ENCODE results near the gene KCNJ14. TPM values are rescaled to one million over a fixed set of nuclear protein-coding genes. Genes with fewer than 3 reads are reported as not detected.

KCNJ14 gene
- total RNA-seq, 1 experiment from 2014 or later: 3.6 TPM

DNA sequence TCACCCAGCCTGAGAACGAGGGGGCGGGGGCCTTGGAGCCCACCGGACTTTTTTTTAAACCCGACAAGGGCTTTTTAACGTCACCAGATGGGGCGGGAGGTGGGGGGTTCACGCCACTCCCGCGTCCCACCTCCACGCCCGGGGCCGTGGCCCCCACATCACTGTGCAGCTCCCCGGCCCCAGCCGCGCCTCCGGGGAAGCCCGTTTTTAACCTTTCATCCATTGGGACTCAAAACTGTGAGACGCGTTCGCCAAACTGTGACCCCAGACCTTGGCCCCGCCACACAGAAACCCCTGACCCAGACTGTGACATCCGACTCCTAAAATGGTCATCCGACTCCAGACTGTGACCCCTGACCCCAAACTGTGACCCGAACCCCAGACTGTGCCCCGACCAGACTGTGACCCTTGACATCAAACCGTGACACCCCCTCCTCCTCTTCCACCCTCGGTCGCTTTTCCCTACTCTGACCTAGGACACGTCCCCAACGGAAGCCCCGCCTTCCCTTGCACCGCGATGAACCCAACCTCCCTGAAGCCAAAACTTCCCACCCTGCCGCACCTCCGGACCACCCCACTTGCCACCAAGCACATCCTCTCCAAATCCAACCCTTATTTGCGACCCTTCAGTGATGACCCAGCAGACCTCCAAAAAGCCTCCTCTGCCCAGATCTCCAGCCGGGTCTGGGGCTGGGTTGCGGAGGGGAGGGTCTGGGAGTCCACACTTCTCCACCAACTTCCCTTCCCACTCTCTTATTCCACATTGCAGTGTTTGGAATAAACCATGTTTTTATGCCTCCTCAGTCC lies 11.0 kb upstream of the KCNJ14 start:
- no peak overlapping the region for H3K4me3 ChIP-seq (ENCODE audit: low read depth, low read length)
- CTCF ChIA-PET: interaction anchor here (0.7 to 1.9 kb wide), 3 partner anchors 140 to 1560 kb away, joined by 4 to 10 read pairs (median 8); no protein-coding TSS in a partner anchor
- Mint-ChIP-seq H3K27me3 (ENCODE audit: insufficient read depth, unreplicated experiment) (no peaks in the 10 kb centered on the region), H3K4me3 (ENCODE audit: unreplicated experiment) (peak overlapping the region; percentile 97), H3K27ac (ENCODE audit: unreplicated experiment) (peak overlapping the region; percentile 99), H3K4me1 (ENCODE audit: low read depth, unreplicated experiment) (peaks cover 21% of the 10 kb centered on the region), H3K36me3 (ENCODE audit: insufficient read depth, unreplicated experiment) (peaks cover 40% of the 10 kb centered on the region), H3K9me3 (ENCODE audit: unreplicated experiment) (no peaks in the 10 kb centered on the region)
- H3K36me3 ChIP-seq (ENCODE audit: control insufficient read depth, insufficient read depth, low read length): no peaks in the 10 kb centered on the region; the same call in 1 of the 2 replicates
- DNase-seq: no peak
- no peaks in the 10 kb centered on the region for H3K27me3 ChIP-seq (replicated peaks; ENCODE audit: control insufficient read depth, insufficient read depth, low read length)
- TF ChIP-seq, protein P1, sequence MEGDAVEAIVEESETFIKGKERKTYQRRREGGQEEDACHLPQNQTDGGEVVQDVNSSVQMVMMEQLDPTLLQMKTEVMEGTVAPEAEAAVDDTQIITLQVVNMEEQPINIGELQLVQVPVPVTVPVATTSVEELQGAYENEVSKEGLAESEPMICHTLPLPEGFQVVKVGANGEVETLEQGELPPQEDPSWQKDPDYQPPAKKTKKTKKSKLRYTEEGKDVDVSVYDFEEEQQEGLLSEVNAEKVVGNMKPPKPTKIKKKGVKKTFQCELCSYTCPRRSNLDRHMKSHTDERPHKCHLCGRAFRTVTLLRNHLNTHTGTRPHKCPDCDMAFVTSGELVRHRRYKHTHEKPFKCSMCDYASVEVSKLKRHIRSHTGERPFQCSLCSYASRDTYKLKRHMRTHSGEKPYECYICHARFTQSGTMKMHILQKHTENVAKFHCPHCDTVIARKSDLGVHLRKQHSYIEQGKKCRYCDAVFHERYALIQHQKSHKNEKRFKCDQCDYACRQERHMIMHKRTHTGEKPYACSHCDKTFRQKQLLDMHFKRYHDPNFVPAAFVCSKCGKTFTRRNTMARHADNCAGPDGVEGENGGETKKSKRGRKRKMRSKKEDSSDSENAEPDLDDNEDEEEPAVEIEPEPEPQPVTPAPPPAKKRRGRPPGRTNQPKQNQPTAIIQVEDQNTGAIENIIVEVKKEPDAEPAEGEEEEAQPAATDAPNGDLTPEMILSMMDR (IDR thresholded peaks at IDR 0.05; ENCODE audit: insufficient read depth in 1 of 2, low read depth in 1 of 2, low read length in 1 of 2, severe bottlenecking in 1 of 2, unreplicated experiment in 1 of 2): no peak
- no peaks in the 10 kb centered on the region for H3K9me3 ChIP-seq
- H3K4me1 ChIP-seq: peaks cover 10% of the 10 kb centered on the region
- BruUV-seq (replicated peaks): no TSS peak
- POLR2A ChIA-PET: no interaction called here
- intact Hi-C loops (cut with micrococcal nuclease; ENCODE audit: unreplicated experiment): loop anchor here (2.0 kb wide), 4 partner anchors 44 to 124 kb away; a partner anchor contains a TSS

GRCh38 chr19:48444936-48445200 lies 10.5 kb upstream of the KCNJ14 start:
- peak overlapping the region; percentile 99 for H3K27ac Mint-ChIP-seq (ENCODE audit: unreplicated experiment)
- H3K9me3 Mint-ChIP-seq (ENCODE audit: unreplicated experiment): no peaks in the 10 kb centered on the region
- H3K4me1 Mint-ChIP-seq (ENCODE audit: low read depth, unreplicated experiment): peaks cover 21% of the 10 kb centered on the region
- TF ChIP-seq, protein P1 (IDR thresholded peaks at IDR 0.05; ENCODE audit: insufficient read depth in 1 of 2, low read depth in 1 of 2, low read length in 1 of 2, severe bottlenecking in 1 of 2, unreplicated experiment in 1 of 2): no peak
- no TSS peak for BruUV-seq (replicated peaks)
- H3K27me3 Mint-ChIP-seq (ENCODE audit: insufficient read depth, unreplicated experiment): no peaks in the 10 kb centered on the region
- Histone ChIP-seq H3K4me1 (peaks cover 10% of the 10 kb centered on the region), H3K27me3 (replicated peaks; ENCODE audit: control insufficient read depth, insufficient read depth, low read length) (no peaks in the 10 kb centered on the region), H3K4me3 (ENCODE audit: low read depth, low read length) (peak overlapping the region; percentile 68), H3K9me3 (no peaks in the 10 kb centered on the region), H3K36me3 (ENCODE audit: control insufficient read depth, insufficient read depth, low read length) (no peaks in the 10 kb centered on the region; the same call in 1 of the 2 replicates)
- ChIA-PET CTCF (interaction anchor here (1.0 to 2.6 kb wide), 6 partner anchors 54 to 139 kb away, joined by 3 to 22 read pairs (median 7); partner anchors contain the start of genes KDELR1, SYNGR4 and TMEM143), POLR2A (no interaction called here)
- peak overlapping the region; percentile 97 for H3K4me3 Mint-ChIP-seq (ENCODE audit: unreplicated experiment)
- peaks cover 45% of the 10 kb centered on the region for H3K36me3 Mint-ChIP-seq (ENCODE audit: insufficient read depth, unreplicated experiment)
- intact Hi-C loops (cut with micrococcal nuclease; ENCODE audit: unreplicated experiment): loop anchor here (1.0 to 2.0 kb wide), 5 partner anchors 44 to 139 kb away; a partner anchor contains a TSS
- no peak for DNase-seq

DNA sequence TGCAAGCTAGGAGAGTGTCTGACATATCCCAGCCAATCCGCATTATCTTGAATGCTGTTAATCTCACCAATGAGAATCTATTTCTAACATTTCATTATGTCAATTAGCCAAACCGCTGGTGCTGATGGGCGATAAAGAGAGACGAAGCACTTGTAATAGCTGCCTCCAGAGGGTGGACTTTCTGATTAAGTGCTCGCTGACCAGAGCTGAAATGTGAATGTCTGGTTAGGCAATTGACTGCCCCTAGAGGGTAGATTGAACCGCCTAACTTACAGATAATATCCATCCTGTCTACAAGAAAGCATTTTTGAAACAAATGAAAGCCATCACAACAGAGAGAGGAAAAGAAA lies 10.1 kb upstream of the KCNJ14 start:
- peaks cover 10% of the 10 kb centered on the region for H3K4me1 ChIP-seq
- Mint-ChIP-seq H3K4me1 (ENCODE audit: low read depth, unreplicated experiment) (peaks cover 21% of the 10 kb centered on the region), H3K9me3 (ENCODE audit: unreplicated experiment) (no peaks in the 10 kb centered on the region), H3K4me3 (ENCODE audit: unreplicated experiment) (peak overlapping the region; percentile 97), H3K36me3 (ENCODE audit: insufficient read depth, unreplicated experiment) (peaks cover 45% of the 10 kb centered on the region), H3K27me3 (ENCODE audit: insufficient read depth, unreplicated experiment) (no peaks in the 10 kb centered on the region), H3K27ac (ENCODE audit: unreplicated experiment) (peak overlapping the region; percentile 99)
- no TSS peak for BruUV-seq (replicated peaks)
- no peaks in the 10 kb centered on the region for H3K9me3 ChIP-seq
- intact Hi-C loops (cut with micrococcal nuclease; ENCODE audit: unreplicated experiment): loop anchor here (1.0 to 2.0 kb wide), 5 partner anchors 44 to 139 kb away; a partner anchor contains a TSS
- POLR2A ChIA-PET: interaction anchor here (2.0 kb wide), 1 partner anchor 139 kb away, joined by 6 read pairs; no protein-coding TSS in a partner anchor
- TF ChIP-seq, protein P1 (IDR thresholded peaks at IDR 0.05; ENCODE audit: insufficient read depth in 1 of 2, low read depth in 1 of 2, low read length in 1 of 2, severe bottlenecking in 1 of 2, unreplicated experiment in 1 of 2): peak; percentile 57 to 68
- no peaks in the 10 kb centered on the region for H3K27me3 ChIP-seq (replicated peaks; ENCODE audit: control insufficient read depth, insufficient read depth, low read length)
- CTCF ChIA-PET: interaction anchor here (1.0 to 2.6 kb wide), 9 partner anchors 45 to 143 kb away, joined by 3 to 22 read pairs (median 5); partner anchors contain the start of genes KDELR1, SYNGR4 and TMEM143
- peak; percentile 72 to 73 for DNase-seq
- H3K4me3 ChIP-seq (ENCODE audit: low read depth, low read length): peak overlapping the region; percentile 68
- H3K36me3 ChIP-seq (ENCODE audit: control insufficient read depth, insufficient read depth, low read length): peaks cover under 1% of the 10 kb centered on the region; the same call in 1 of the 2 replicates
